GM23338 (cell line): ENCODE measurements around the gene EDEM1. TPM values are rescaled to one million over a fixed set of nuclear protein-coding genes. Genes with fewer than 3 reads are reported as not detected.

Experiments used
- ATAC-seq: fragments of 200-7000 bp; cut with Tn5 transposase; 3 replicates; pipeline ENCODE4 v1.9.1; 2020
- DNase-seq: peaks from one replicate; pipeline ENCODE4 v3.0.0-alpha.2; 2015; ENCODE audit warnings: low spot score
- H2AFZ ChIP-seq: fragments of 200-600 bp; sonication (generic); 2 replicates; pipeline ENCODE4 v1.8.0; 2016; ENCODE audit warnings: antibody characterized with exemption, mild to moderate bottlenecking, moderate library complexity
- H3F3A ChIP-seq: fragments of 200-600 bp; sonication (generic); replicated peaks from 2 replicates; pipeline ENCODE4 v1.8.0; 2017; ENCODE audit warnings: antibody characterized with exemption, mixed run types, low read depth
- H3K27ac ChIP-seq: fragments of 200-600 bp; sonication (generic); 2 replicates; pipeline ENCODE4 v1.6.1; 2016; ENCODE audit warnings: low read depth
- H3K27me3 ChIP-seq: fragments of 200-600 bp; sonication (generic); 2 replicates; pipeline ENCODE4 v1.8.0; 2016; ENCODE audit warnings: mild to moderate bottlenecking, mixed run types, moderate library complexity; ENCODE audit not compliant: insufficient read depth
- H3K36me3 ChIP-seq: fragments of 200-600 bp; sonication (generic); 2 replicates; pipeline ENCODE4 v1.8.0; 2016; ENCODE audit warnings: mild to moderate bottlenecking; ENCODE audit not compliant: insufficient read depth
- H3K4me1 ChIP-seq: fragments of 200-600 bp; sonication (generic); 2 replicates; pipeline ENCODE4 v1.8.0; 2016; ENCODE audit warnings: mild to moderate bottlenecking, moderate library complexity; ENCODE audit not compliant: insufficient read depth
- H3K4me2 ChIP-seq: fragments of 200-600 bp; sonication (generic); 2 replicates; pipeline ENCODE4 v1.7.1; 2017; ENCODE audit warnings: mixed run types
- H3K4me3 ChIP-seq: fragments of 200-600 bp; sonication (generic); 2 replicates; pipeline ENCODE4 v1.6.1; 2016; ENCODE audit warnings: mixed run types
- H3K79me2 ChIP-seq: fragments of 200-600 bp; sonication (generic); replicated peaks from 2 replicates; pipeline ENCODE4 v1.8.0; 2017; ENCODE audit warnings: mild to moderate bottlenecking; ENCODE audit not compliant: insufficient read depth
- H3K9me2 ChIP-seq: fragments of 200-600 bp; sonication (generic); 2 replicates; pipeline ENCODE4 v1.8.0; 2017; ENCODE audit not compliant: insufficient read depth
- H4K20me1 ChIP-seq: fragments of 200-600 bp; sonication (generic); replicated peaks from 2 replicates; pipeline ENCODE4 v1.8.0; 2017; ENCODE audit warnings: mild to moderate bottlenecking; ENCODE audit not compliant: insufficient read depth
- H3K27ac Mint-ChIP-seq: 2 replicates; pipeline ENCODE4 v1.8.0; 2020; ENCODE audit warnings: inconsistent platforms, mild to moderate bottlenecking, moderate library complexity, mixed read lengths
- H3K27me3 Mint-ChIP-seq: 3 replicates; pipeline ENCODE4 v1.8.0; 2022; ENCODE audit warnings: low read depth, mild to moderate bottlenecking, moderate library complexity, mixed read lengths, inconsistent platforms; ENCODE audit not compliant: insufficient read depth, poor library complexity
- H3K36me3 Mint-ChIP-seq: 3 replicates; pipeline ENCODE4 v1.8.0; 2021; ENCODE audit warnings: low read depth, mild to moderate bottlenecking, inconsistent platforms, moderate library complexity, mixed read lengths
- H3K4me1 Mint-ChIP-seq: 3 replicates; pipeline ENCODE4 v1.8.0; 2020; ENCODE audit warnings: mild to moderate bottlenecking, inconsistent platforms, mixed read lengths
- H3K4me3 Mint-ChIP-seq: 3 replicates; pipeline ENCODE4 v1.8.0; 2021; ENCODE audit warnings: moderate library complexity, mild to moderate bottlenecking, inconsistent platforms, mixed read lengths
- H3K9me3 Mint-ChIP-seq: 3 replicates; pipeline ENCODE4 v1.8.0; 2020; ENCODE audit warnings: moderate library complexity, mild to moderate bottlenecking, inconsistent platforms, mixed read lengths
- CREB1 ChIP-seq: fragments of 250-450 bp; sonication (Bioruptor Pico); IDR thresholded peaks from 2 replicates; pipeline ENCODE4 v1.5.0; 2020; ENCODE audit warnings: low read depth, mild to moderate bottlenecking, moderate library complexity
- EZH2 ChIP-seq: fragments of 200-600 bp; sonication (generic); IDR thresholded peaks from one replicate; pipeline ENCODE4 v1.8.0; 2017; ENCODE audit warnings: antibody characterized with exemption, mild to moderate bottlenecking, low read depth; ENCODE audit not compliant: unreplicated experiment
- EZH2phosphoT487 ChIP-seq: fragments of 200-600 bp; sonication (generic); IDR thresholded peaks from one replicate; pipeline ENCODE4 v1.8.1; 2018; ENCODE audit warnings: antibody characterized with exemption; ENCODE audit not compliant: unreplicated experiment
- JUNB ChIP-seq: IDR thresholded peaks from one replicate; pipeline ENCODE4 v1.6.1; 2016; ENCODE audit warnings: antibody characterized with exemption; ENCODE audit not compliant: unreplicated experiment
- NANOG ChIP-seq: IDR thresholded peaks from 2 replicates; pipeline ENCODE4 v1.6.1; 2016; ENCODE audit warnings: antibody characterized with exemption, borderline replicate concordance
- POLR2AphosphoS5 ChIP-seq: IDR thresholded peaks from 2 replicates; pipeline ENCODE4 v1.6.1; 2016; ENCODE audit warnings: antibody characterized with exemption, low read depth
- STAT1 ChIP-seq: IDR thresholded peaks from one replicate; pipeline ENCODE4 v1.6.1; 2016; ENCODE audit warnings: antibody characterized with exemption; ENCODE audit not compliant: unreplicated experiment
- ZNF114 ChIP-seq: fragments of 250-450 bp; sonication (Bioruptor Pico); IDR thresholded peaks from 2 replicates; pipeline ENCODE4 v1.5.0; 2020; ENCODE audit warnings: mild to moderate bottlenecking, moderate library complexity
- ZNF331 ChIP-seq: fragments of 250-450 bp; sonication (Bioruptor Pico); IDR thresholded peaks from 2 replicates; pipeline ENCODE4 v1.5.0; 2020; ENCODE audit warnings: low read depth, mild to moderate bottlenecking, moderate library complexity
- polyA plus RNA-seq: library from polyadenylated mRNA; unstranded; fragments of >200 nt; fragmentation: Nextera tagmentation; extraction: Ambion mirVana; gene quantifications from 2 replicates; pipeline ENCODE4 v1.2.1, GENCODE V29; 2016
- total RNA-seq: library from RNA; depleted of rRNA; stranded (reverse); fragments of >200 nt; shearing (Covaris generic); gene quantifications from 2 replicates; pipeline ENCODE4 v1.2.3, GENCODE V29; 2014
- TF ChIP-seq, protein P1 (sequence below), 2 experiments: fragments of 200-600 bp in 1 of 2; sonication (generic) in 1 of 2; conservative IDR thresholded peaks; 2 replicates each; pipeline versions ENCODE4 v1.5.1 to v1.6.1; 2016 to 2017; ENCODE audit warnings: antibody characterized with exemption in 2 of 2, low read depth in 2 of 2, mild to moderate bottlenecking in 2 of 2, moderate library complexity in 1 of 2
- TF ChIP-seq, protein P2 (sequence below): IDR thresholded peaks from one replicate; pipeline ENCODE4 v1.6.1; 2018; ENCODE audit warnings: antibody characterized with exemption; ENCODE audit not compliant: unreplicated experiment
- TF ChIP-seq, protein P3 (sequence below): IDR thresholded peaks from 2 replicates; pipeline ENCODE4 v1.6.1; 2016; ENCODE audit warnings: antibody characterized with exemption
- TF ChIP-seq, protein P4 (sequence below): fragments of 250-450 bp; sonication (Bioruptor Pico); IDR thresholded peaks from 2 replicates; pipeline ENCODE4 v1.5.0; 2020; ENCODE audit warnings: mild to moderate bottlenecking, moderate library complexity

The EDEM1 gene
- total and polyA plus RNA-seq, 2 experiments from 2014 or later = 2.2 to 36.7 TPM

DNA sequence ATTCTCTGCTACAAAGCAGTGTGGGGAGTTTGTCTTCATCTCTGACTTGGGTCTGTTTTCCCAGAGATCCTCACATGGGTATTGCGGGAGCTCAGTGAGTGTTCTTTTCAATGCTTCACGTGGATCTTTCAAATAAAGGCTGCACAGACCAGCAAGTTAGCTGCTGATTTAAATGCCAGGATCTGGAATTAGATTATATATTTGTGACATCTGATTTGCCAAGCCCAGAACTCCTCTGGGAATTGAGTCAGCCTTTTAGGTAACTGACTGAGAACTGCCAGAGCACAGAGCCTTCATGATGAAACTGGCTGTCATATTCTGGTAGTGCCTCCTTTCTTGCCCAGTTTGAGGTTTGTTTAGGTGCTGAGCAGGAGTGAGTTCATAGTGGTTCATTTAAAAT, 14.7 kb downstream of the EDEM1 start:
- H3K4me3 Mint-ChIP-seq = no peak overlapping the region
- Histone ChIP-seq H3K4me1 (peaks cover 17% of the 10 kb centered on the region), H3K9me2 (no peaks in the 10 kb centered on the region), H3F3A (no peaks in the 10 kb centered on the region), H3K4me3 (no peak overlapping the region), H3K79me2 (no peaks in the 10 kb centered on the region), H3K27me3 (no peaks in the 10 kb centered on the region), H2AFZ (no peak overlapping the region), H3K36me3 (peaks cover 19% of the 10 kb centered on the region), H4K20me1 (0 out of 2 replicates have a peak, but pooled peaks cover 2% of the 10 kb centered on the region), H3K27ac (no peak overlapping the region), H3K4me2 (no peak overlapping the region)
- no peak for ATAC-seq
- TF ChIP-seq, protein P1, sequence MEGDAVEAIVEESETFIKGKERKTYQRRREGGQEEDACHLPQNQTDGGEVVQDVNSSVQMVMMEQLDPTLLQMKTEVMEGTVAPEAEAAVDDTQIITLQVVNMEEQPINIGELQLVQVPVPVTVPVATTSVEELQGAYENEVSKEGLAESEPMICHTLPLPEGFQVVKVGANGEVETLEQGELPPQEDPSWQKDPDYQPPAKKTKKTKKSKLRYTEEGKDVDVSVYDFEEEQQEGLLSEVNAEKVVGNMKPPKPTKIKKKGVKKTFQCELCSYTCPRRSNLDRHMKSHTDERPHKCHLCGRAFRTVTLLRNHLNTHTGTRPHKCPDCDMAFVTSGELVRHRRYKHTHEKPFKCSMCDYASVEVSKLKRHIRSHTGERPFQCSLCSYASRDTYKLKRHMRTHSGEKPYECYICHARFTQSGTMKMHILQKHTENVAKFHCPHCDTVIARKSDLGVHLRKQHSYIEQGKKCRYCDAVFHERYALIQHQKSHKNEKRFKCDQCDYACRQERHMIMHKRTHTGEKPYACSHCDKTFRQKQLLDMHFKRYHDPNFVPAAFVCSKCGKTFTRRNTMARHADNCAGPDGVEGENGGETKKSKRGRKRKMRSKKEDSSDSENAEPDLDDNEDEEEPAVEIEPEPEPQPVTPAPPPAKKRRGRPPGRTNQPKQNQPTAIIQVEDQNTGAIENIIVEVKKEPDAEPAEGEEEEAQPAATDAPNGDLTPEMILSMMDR (conservative IDR thresholded peaks at IDR 0.05; ENCODE audit: low read depth in 2 of 2) = no peak
- TF ChIP-seq, protein P2, sequence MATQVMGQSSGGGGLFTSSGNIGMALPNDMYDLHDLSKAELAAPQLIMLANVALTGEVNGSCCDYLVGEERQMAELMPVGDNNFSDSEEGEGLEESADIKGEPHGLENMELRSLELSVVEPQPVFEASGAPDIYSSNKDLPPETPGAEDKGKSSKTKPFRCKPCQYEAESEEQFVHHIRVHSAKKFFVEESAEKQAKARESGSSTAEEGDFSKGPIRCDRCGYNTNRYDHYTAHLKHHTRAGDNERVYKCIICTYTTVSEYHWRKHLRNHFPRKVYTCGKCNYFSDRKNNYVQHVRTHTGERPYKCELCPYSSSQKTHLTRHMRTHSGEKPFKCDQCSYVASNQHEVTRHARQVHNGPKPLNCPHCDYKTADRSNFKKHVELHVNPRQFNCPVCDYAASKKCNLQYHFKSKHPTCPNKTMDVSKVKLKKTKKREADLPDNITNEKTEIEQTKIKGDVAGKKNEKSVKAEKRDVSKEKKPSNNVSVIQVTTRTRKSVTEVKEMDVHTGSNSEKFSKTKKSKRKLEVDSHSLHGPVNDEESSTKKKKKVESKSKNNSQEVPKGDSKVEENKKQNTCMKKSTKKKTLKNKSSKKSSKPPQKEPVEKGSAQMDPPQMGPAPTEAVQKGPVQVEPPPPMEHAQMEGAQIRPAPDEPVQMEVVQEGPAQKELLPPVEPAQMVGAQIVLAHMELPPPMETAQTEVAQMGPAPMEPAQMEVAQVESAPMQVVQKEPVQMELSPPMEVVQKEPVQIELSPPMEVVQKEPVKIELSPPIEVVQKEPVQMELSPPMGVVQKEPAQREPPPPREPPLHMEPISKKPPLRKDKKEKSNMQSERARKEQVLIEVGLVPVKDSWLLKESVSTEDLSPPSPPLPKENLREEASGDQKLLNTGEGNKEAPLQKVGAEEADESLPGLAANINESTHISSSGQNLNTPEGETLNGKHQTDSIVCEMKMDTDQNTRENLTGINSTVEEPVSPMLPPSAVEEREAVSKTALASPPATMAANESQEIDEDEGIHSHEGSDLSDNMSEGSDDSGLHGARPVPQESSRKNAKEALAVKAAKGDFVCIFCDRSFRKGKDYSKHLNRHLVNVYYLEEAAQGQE = no peak
- TF ChIP-seq CREB1 (CRISPR knock-in tag) (no peak), JUNB (no peak), EZH2 (no peak), NANOG (no peak), ZNF114 (CRISPR knock-in tag) (no peak), STAT1 (no peak), POLR2AphosphoS5 (no peak), ZNF331 (CRISPR knock-in tag) (no peak), EZH2phosphoT487 (no peak)
- TF ChIP-seq, protein P3, sequence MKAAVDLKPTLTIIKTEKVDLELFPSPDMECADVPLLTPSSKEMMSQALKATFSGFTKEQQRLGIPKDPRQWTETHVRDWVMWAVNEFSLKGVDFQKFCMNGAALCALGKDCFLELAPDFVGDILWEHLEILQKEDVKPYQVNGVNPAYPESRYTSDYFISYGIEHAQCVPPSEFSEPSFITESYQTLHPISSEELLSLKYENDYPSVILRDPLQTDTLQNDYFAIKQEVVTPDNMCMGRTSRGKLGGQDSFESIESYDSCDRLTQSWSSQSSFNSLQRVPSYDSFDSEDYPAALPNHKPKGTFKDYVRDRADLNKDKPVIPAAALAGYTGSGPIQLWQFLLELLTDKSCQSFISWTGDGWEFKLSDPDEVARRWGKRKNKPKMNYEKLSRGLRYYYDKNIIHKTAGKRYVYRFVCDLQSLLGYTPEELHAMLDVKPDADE = no peak
- TF ChIP-seq, protein P4, sequence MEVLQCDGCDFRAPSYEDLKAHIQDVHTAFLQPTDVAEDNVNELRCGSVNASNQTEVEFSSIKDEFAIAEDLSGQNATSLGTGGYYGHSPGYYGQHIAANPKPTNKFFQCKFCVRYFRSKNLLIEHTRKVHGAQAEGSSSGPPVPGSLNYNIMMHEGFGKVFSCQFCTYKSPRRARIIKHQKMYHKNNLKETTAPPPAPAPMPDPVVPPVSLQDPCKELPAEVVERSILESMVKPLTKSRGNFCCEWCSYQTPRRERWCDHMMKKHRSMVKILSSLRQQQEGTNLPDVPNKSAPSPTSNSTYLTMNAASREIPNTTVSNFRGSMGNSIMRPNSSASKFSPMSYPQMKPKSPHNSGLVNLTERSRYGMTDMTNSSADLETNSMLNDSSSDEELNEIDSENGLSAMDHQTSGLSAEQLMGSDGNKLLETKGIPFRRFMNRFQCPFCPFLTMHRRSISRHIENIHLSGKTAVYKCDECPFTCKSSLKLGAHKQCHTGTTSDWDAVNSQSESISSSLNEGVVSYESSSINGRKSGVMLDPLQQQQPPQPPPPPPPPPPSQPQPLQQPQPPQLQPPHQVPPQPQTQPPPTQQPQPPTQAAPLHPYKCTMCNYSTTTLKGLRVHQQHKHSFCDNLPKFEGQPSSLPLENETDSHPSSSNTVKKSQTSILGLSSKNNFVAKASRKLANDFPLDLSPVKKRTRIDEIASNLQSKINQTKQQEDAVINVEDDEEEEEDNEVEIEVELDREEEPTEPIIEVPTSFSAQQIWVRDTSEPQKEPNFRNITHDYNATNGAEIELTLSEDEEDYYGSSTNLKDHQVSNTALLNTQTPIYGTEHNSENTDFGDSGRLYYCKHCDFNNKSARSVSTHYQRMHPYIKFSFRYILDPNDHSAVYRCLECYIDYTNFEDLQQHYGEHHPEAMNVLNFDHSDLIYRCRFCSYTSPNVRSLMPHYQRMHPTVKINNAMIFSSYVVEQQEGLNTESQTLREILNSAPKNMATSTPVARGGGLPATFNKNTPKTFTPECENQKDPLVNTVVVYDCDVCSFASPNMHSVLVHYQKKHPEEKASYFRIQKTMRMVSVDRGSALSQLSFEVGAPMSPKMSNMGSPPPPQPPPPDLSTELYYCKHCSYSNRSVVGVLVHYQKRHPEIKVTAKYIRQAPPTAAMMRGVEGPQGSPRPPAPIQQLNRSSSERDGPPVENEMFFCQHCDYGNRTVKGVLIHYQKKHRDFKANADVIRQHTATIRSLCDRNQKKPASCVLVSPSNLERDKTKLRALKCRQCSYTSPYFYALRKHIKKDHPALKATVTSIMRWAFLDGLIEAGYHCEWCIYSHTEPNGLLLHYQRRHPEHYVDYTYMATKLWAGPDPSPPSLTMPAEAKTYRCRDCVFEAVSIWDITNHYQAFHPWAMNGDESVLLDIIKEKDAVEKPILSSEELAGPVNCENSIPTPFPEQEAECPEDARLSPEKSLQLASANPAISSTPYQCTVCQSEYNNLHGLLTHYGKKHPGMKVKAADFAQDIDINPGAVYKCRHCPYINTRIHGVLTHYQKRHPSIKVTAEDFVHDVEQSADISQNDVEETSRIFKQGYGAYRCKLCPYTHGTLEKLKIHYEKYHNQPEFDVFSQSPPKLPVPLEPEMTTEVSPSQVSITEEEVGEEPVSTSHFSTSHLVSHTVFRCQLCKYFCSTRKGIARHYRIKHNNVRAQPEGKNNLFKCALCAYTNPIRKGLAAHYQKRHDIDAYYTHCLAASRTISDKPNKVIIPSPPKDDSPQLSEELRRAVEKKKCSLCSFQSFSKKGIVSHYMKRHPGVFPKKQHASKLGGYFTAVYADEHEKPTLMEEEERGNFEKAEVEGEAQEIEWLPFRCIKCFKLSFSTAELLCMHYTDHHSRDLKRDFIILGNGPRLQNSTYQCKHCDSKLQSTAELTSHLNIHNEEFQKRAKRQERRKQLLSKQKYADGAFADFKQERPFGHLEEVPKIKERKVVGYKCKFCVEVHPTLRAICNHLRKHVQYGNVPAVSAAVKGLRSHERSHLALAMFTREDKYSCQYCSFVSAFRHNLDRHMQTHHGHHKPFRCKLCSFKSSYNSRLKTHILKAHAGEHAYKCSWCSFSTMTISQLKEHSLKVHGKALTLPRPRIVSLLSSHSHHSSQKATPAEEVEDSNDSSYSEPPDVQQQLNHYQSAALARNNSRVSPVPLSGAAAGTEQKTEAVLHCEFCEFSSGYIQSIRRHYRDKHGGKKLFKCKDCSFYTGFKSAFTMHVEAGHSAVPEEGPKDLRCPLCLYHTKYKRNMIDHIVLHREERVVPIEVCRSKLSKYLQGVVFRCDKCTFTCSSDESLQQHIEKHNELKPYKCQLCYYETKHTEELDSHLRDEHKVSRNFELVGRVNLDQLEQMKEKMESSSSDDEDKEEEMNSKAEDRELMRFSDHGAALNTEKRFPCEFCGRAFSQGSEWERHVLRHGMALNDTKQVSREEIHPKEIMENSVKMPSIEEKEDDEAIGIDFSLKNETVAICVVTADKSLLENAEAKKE = no peak
- H3K4me1 Mint-ChIP-seq = peaks cover 20% of the 10 kb centered on the region
- H3K27ac Mint-ChIP-seq = 0 out of 2 replicates have a peak overlapping the region, but pooled peaks have one; percentile 16
- peaks cover 3% of the 10 kb centered on the region for H3K27me3 Mint-ChIP-seq
- no peak for DNase-seq
- H3K9me3 Mint-ChIP-seq = no peaks in the 10 kb centered on the region
- peaks cover 75% of the 10 kb centered on the region for H3K36me3 Mint-ChIP-seq
